GM18499 (cell line): ENCODE measurements around the gene LCN1.

Experiments used
- ATAC-seq: cut with Tn5 transposase; IDR thresholded peaks from one replicate; pipeline ENCODE4 v1.9.1; 2021; ENCODE audit warnings: moderate number of reproducible peaks; ENCODE audit not compliant: insufficient read depth, unreplicated experiment

Gene LCN1

GRCh38 chr9:135563039-135563476 lies 41.8 kb downstream of the LCN1 start:
- no peak for ATAC-seq

- ATAC-seq: no peak
Observed at GRCh38 chr9:135563858-135564257, 42.6 kb downstream of the LCN1 start.

GRCh38 chr9:135565141-135565628 lies 43.9 kb downstream of the LCN1 start:
- ATAC-seq: no peak

DNA sequence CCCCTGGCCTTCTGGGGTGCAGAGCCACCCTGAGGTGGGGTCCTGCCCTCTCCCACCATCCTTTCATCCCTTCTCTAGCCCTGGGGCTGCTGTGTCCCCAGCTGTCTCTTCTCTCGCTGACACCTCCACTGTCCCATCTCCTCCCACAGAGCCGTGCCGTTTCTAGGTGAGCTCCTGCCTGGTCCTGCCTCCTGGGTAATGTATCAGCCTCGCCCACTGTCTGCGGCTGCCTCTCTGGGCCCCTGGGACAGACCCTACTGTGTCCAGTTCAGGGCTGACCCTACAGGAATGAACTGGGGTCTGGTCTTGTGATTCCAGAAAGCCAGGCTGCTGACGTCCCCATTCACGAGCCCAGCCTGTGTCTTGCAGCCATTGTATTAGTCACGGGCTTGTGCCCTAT lies 44.4 kb downstream of the LCN1 start:
- ATAC-seq: no peak

DNA sequence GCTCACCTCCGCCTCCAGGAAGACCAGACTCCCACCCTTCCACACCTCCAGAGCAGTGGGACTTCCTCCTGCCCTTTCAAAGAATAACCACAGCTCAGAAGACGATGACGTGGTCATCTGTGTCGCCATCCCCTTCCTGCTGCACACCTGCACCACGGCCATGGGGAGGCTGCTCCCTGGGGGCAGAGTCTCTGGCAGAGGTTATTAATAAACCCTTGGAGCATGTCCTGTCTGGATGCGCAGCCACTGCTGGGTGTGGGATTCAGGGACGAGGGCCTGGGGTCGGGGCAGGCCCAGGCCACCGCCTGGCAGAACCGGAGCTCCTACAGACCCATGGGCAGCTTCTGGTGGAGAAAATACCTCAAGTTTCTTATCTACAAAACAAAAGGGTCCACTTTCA lies 45.3 kb downstream of the LCN1 start:
- ATAC-seq: no peak

- ATAC-seq: no peak
Observed at GRCh38 chr9:135567311-135567710, 46.1 kb downstream of the LCN1 start.

- ATAC-seq: no peak
Observed at GRCh38 chr9:135568026-135568425, 46.8 kb downstream of the LCN1 start.

DNA sequence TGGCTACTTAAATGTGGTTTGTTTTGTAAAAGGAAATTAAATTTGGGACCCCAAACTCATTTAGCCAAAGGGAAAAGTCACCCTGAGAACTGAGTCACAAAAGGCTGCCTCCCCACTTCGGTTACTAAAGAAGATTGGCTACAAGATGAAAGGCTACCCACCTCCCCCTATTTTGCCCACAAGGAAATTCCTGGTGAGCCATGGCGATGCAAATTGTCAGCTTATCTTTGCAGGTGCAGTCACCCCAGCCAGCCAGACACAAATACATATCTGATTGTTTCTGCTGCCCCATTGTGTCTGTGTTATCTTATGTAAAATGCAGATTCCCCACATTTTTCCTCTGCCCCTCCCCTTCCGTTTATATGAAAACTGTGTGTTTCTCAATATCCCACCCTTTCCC lies 49.2 kb downstream of the LCN1 start:
- ATAC-seq: no peak

GRCh38 chr9:135572233-135572632 lies 51.0 kb downstream of the LCN1 start:
- no peak for ATAC-seq

- no peak for ATAC-seq
Observed at GRCh38 chr9:135573124-135573523, 51.9 kb downstream of the LCN1 start.

- ATAC-seq: no peak
Observed at GRCh38 chr9:135574331-135574730, 53.1 kb downstream of the LCN1 start.

- ATAC-seq: no peak
Observed at GRCh38 chr9:135574943-135575342, 53.7 kb downstream of the LCN1 start.
